ENCODE results near the gene KRTAP9-9. TPM values are rescaled to one million over a fixed set of nuclear protein-coding genes. Genes with fewer than 3 reads are reported as not detected.
"Not testable (repeated sequence)": the region's sequence is repeated elsewhere in the genome, so short reads cannot be mapped to it uniquely, and the experiment has no call there.

Gene KRTAP9-9
- polyA plus RNA-seq, 1 donor from 2014 or later, result not detected

GRCh38 chr17:41223821-41224220 is 31.4 kb upstream of the KRTAP9-9 start:
- no peaks in the 10 kb centered on the region for H3K79me2 ChIP-seq (replicated peaks; ENCODE audit: insufficient read depth, low read length)
- H3K4me2 ChIP-seq (ENCODE audit: low read length), result no peak overlapping the region
- TF ChIP-seq EZH2 (IDR thresholded peaks at IDR 0.05; ENCODE audit: borderline replicate concordance, insufficient read depth, low read length, poor library complexity, severe bottlenecking) (no peak), MXI1 (conservative IDR thresholded peaks at IDR 0.05; ENCODE audit: poor library complexity, severe bottlenecking) (no peak), POLR2AphosphoS5 (IDR thresholded peaks at IDR 0.05) (no peak), TAF1 (IDR thresholded peaks at IDR 0.05; ENCODE audit: low read depth) (no peak), SMC3 (conservative IDR thresholded peaks at IDR 0.05; ENCODE audit: poor library complexity) (no peak), RAD21 (conservative IDR thresholded peaks at IDR 0.05) (no peak), CTCF (IDR thresholded peaks at IDR 0.05; ENCODE audit: poor library complexity, severe bottlenecking) (no peak), REST (IDR thresholded peaks at IDR 0.05; ENCODE audit: borderline replicate concordance) (no peak), EP300 (conservative IDR thresholded peaks at IDR 0.05; ENCODE audit: poor library complexity, severe bottlenecking) (no peak)
- H2AFZ ChIP-seq (ENCODE audit: low read depth, low read length), result no peak overlapping the region
- H3K27me3 ChIP-seq (ENCODE audit: insufficient read depth, low read depth, low read length), result no peaks in the 10 kb centered on the region
- H3K27ac ChIP-seq (ENCODE audit: low read length), result no peak overlapping the region
- no peaks in the 10 kb centered on the region for H4K20me1 ChIP-seq (ENCODE audit: insufficient read depth)
- H3K9ac ChIP-seq (ENCODE audit: low read length), result no peak overlapping the region
- no peak overlapping the region for H3K4me3 ChIP-seq (ENCODE audit: low read length)
- no peaks in the 10 kb centered on the region for H3K36me3 ChIP-seq (ENCODE audit: insufficient read depth, low read length)
- H3K9me3 ChIP-seq (ENCODE audit: low read length), result no peaks in the 10 kb centered on the region
- H3F3A ChIP-seq (ENCODE audit: insufficient read depth, low read length, poor library complexity, severe bottlenecking), result no peaks in the 10 kb centered on the region
- no peaks in the 10 kb centered on the region for H3K9me2 ChIP-seq (ENCODE audit: insufficient read depth, low read length)

- no peaks in the 10 kb centered on the region for H3K79me2 ChIP-seq (replicated peaks; ENCODE audit: insufficient read depth, low read length)
- no peaks in the 10 kb centered on the region for H3K9me2 ChIP-seq (ENCODE audit: insufficient read depth, low read length)
- no peaks in the 10 kb centered on the region for H4K20me1 ChIP-seq (ENCODE audit: insufficient read depth)
- H3F3A ChIP-seq (ENCODE audit: insufficient read depth, low read length, poor library complexity, severe bottlenecking), result no peaks in the 10 kb centered on the region
- H3K4me3 ChIP-seq (ENCODE audit: low read length), result no peak overlapping the region
- no peak overlapping the region for H3K4me2 ChIP-seq (ENCODE audit: low read length)
- no peak for TF ChIP-seq SMC3 (conservative IDR thresholded peaks at IDR 0.05; ENCODE audit: poor library complexity)
- no peak for TF ChIP-seq TAF1 (IDR thresholded peaks at IDR 0.05; ENCODE audit: low read depth)
- no peak for TF ChIP-seq EZH2 (IDR thresholded peaks at IDR 0.05; ENCODE audit: borderline replicate concordance, insufficient read depth, low read length, poor library complexity, severe bottlenecking)
- TF ChIP-seq RAD21 (conservative IDR thresholded peaks at IDR 0.05), result no peak
- no peak for TF ChIP-seq CTCF (IDR thresholded peaks at IDR 0.05; ENCODE audit: poor library complexity, severe bottlenecking)
- TF ChIP-seq REST (IDR thresholded peaks at IDR 0.05; ENCODE audit: borderline replicate concordance), result no peak
- TF ChIP-seq MXI1 (conservative IDR thresholded peaks at IDR 0.05; ENCODE audit: poor library complexity, severe bottlenecking), result no peak
- no peak for TF ChIP-seq POLR2AphosphoS5 (IDR thresholded peaks at IDR 0.05)
- TF ChIP-seq EP300 (conservative IDR thresholded peaks at IDR 0.05; ENCODE audit: poor library complexity, severe bottlenecking), result no peak
- H2AFZ ChIP-seq (ENCODE audit: low read depth, low read length), result no peak overlapping the region
- no peak overlapping the region for H3K27ac ChIP-seq (ENCODE audit: low read length)
- H3K9ac ChIP-seq (ENCODE audit: low read length), result no peak overlapping the region
- H3K27me3 ChIP-seq (ENCODE audit: insufficient read depth, low read depth, low read length), result no peaks in the 10 kb centered on the region
- no peaks in the 10 kb centered on the region for H3K36me3 ChIP-seq (ENCODE audit: insufficient read depth, low read length)
- no peaks in the 10 kb centered on the region for H3K9me3 ChIP-seq (ENCODE audit: low read length)
Observed at GRCh38 chr17:41226051-41226450, 29.1 kb upstream of the KRTAP9-9 start.

- not testable (repeated sequence) for H3K79me2 ChIP-seq (replicated peaks; ENCODE audit: insufficient read depth, low read length); H3K9me3 ChIP-seq (ENCODE audit: low read length); H3K27ac ChIP-seq (ENCODE audit: low read length); H3F3A ChIP-seq (ENCODE audit: insufficient read depth, low read length, poor library complexity, severe bottlenecking); H2AFZ ChIP-seq (ENCODE audit: low read depth, low read length); H4K20me1 ChIP-seq (ENCODE audit: insufficient read depth); H3K4me2 ChIP-seq (ENCODE audit: low read length); H3K27me3 ChIP-seq (ENCODE audit: insufficient read depth, low read depth, low read length); H3K9ac ChIP-seq (ENCODE audit: low read length); H3K4me3 ChIP-seq (ENCODE audit: low read length); H3K36me3 ChIP-seq (ENCODE audit: insufficient read depth, low read length); H3K9me2 ChIP-seq (ENCODE audit: insufficient read depth, low read length)
Observed at GRCh38 chr17:41226598-41227095, 28.5 kb upstream of the KRTAP9-9 start, which contains the start of gene KRTAP9-2. Gene KRTAP9-2 (plus strand): TSS chr17:41226648. CDS start chr17:41226655, 7 bp downstream.
